Right lobe of liver (tissue), 4 donors: ENCODE measurements around the gene GRAMD4.

Experiments
- POLR2A ChIP-seq: fragments of 450-650 bp; IDR thresholded peaks from one replicate; pipeline ENCODE4 v1.6.1; 2017; ENCODE audit warnings: antibody characterized with exemption, mild to moderate bottlenecking
- TF ChIP-seq, protein P1 (sequence below), 4 donors: fragments of 200-600 bp in 3 of 4; fragments of 450-650 bp in 1 of 4; IDR thresholded peaks; one replicate each; pipeline versions ENCODE4 v1.5.1 to v1.8.0; 2016 to 2022; ENCODE audit warnings: antibody characterized with exemption in 4 of 4, mild to moderate bottlenecking in 2 of 4
- donor health status: DM: no; HTN: no; CAD: no.
- donor health status: DM: no; HTN: no; CAD: no.
- donor health status: DM: no; HTN: yes; CAD: no.

- TF ChIP-seq, protein P1, sequence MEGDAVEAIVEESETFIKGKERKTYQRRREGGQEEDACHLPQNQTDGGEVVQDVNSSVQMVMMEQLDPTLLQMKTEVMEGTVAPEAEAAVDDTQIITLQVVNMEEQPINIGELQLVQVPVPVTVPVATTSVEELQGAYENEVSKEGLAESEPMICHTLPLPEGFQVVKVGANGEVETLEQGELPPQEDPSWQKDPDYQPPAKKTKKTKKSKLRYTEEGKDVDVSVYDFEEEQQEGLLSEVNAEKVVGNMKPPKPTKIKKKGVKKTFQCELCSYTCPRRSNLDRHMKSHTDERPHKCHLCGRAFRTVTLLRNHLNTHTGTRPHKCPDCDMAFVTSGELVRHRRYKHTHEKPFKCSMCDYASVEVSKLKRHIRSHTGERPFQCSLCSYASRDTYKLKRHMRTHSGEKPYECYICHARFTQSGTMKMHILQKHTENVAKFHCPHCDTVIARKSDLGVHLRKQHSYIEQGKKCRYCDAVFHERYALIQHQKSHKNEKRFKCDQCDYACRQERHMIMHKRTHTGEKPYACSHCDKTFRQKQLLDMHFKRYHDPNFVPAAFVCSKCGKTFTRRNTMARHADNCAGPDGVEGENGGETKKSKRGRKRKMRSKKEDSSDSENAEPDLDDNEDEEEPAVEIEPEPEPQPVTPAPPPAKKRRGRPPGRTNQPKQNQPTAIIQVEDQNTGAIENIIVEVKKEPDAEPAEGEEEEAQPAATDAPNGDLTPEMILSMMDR (IDR thresholded peaks at IDR 0.05) = no peak
- peak; percentile 61 for TF ChIP-seq POLR2A
Observed at GRCh38 chr22:46638601-46639431, 18.6 kb downstream of the GRAMD4 start.
